Prostate gland (tissue), 2 donors: ENCODE data around the gene ANKMY1.
"Not testable (repeated sequence)": the region's sequence is repeated elsewhere in the genome, so short reads cannot be mapped to it uniquely, and the experiment has no call there.

Experiments
- CTCF ChIP-seq, 4 experiments: fragments of 200-600 bp in 2 of 4; fragments of 450-650 bp in 2 of 4; sonication (generic) in 2 of 4; IDR thresholded peaks; 1 replicate in 3 of 4; 2 replicates in 1 of 4; pipeline ENCODE4 v1.5.1; 2016 to 2019; ENCODE audit warnings: antibody characterized with exemption in 4 of 4, mild to moderate bottlenecking in 2 of 4, moderate library complexity in 2 of 4
- POLR2A ChIP-seq: fragments of 450-650 bp; IDR thresholded peaks from one replicate; pipeline ENCODE4 v1.6.1; 2016; ENCODE audit warnings: antibody characterized with exemption, mild to moderate bottlenecking

GRCh38 chr2:240521885-240522284 is 35.9 kb downstream of the ANKMY1 start:
- not testable (repeated sequence) for TF ChIP-seq CTCF (IDR thresholded peaks at IDR 0.05); POLR2A
